Superior temporal gyrus (tissue), 1 donor: ENCODE results near the gene CDC6.

Experiments used
- DNase-seq: peaks from one replicate; pipeline ENCODE4 v3.0.0-alpha.2; 2016; ENCODE audit errors: extremely low spot score

CDC6 gene

DNA sequence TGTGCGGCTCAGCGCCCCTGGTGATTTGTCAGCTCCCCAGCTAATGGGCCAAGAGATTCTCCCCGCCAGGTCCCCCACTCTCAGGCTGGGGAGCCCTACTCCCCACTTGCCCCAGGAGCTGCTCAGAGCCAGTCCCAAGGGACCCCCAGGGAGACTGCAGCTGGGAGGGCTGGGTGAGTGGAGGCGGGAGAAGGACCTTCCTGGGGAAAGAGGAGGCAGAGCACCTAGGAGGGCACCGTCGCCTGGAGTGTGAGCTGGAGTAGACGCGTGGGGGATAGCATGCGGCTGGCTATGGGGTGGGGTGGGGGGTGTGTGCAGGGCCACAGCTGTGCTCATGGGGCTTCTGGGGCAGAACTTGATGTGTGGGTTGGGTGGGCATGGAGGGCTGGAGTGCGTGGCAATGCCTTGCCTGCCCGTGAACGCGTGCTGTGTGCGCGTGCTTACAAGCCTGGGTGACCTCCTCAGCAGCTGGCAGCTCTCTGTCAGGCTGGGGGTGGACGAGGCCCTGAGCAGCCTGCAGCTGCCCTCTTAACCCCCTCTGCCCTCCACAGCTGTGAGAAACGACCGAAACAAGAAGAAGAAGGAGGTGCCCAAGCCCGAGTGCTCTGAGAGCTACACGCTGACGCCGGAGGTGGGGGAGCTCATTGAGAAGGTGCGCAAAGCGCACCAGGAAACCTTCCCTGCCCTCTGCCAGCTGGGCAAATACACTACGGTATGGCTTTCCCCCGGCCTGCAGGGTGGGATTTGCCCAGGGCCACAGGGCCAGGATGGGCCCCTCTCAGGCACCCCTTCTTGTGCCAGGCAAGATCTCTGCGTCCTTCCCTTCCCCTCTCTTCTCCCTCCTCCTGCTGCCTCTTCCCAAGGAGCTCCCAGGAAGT, 63.9 kb downstream of the CDC6 start:
- no peak for DNase-seq

- DNase-seq = no peak
These were observed 64.6 kb downstream of the CDC6 start for GRCh38 chr17:40352237-40352778.

DNA sequence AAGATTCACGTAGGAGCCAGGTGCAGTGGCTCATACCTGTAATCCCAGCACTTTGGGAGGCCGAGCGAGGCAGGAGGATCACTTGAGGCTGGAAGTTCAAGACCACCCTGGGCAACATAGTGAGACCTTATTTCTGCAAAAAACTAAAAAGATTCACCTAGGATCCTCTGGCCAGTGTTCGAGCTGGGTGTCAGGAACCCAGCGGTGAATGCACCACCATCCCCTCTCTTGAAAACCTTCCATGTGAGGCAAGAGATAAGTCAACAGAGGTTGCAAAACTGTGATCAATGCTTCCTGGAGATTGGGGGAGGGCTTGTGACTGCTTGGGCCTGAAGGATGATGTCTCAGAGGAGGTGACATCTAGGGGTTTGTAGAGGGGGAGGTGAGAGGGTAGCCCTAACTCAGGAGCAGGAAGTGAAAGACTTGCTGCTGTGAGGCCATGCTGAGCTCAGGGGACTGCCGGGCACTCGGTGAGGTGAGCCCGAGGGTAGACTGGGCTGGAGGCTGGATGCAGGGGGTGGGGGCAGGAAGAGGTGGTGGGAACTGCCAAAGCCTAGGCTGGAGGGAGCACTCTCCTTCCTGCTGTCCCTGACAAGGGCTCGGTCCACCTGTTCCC, 65.2 kb downstream of the CDC6 start:
- no peak for DNase-seq
